Measurements from ENCODE around the gene PFKFB2. TPM values are rescaled to one million over a fixed set of nuclear protein-coding genes. Genes with fewer than 3 reads are reported as not detected.

Gene PFKFB2
- total RNA-seq, 4 donors from 2014 or later, result 9.4 to 28.7 (median 12.3) TPM

DNA sequence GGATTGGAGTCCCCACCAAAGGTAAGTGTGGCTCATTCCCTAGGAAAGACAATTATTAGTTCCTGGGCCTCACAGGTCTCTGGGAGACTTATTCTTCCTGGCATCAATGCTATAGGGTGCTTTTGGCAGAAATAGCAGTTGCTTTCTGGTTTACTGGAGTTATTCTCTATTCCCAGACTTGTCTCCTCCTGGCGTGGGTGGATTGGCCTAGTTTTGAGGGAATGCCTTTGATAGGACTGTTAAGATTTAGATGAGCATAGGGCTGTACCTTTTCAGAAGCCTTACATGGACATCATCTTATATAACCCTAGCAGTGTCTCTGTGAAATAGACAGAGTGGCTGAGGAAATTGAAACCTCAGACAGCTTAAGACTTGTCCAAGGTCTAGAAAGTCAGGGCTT, 9.0 kb downstream of the PFKFB2 start:
- Histone ChIP-seq H3K4me3 (no peak overlapping the region), H3K36me3 (peaks cover 0 to 69% (median 10%) of the 10 kb centered on the region in 3 donors), H3K27me3 (no peaks in the 10 kb centered on the region), H3K9me3 (no peaks in the 10 kb centered on the region), H3K4me1 (peaks cover 0 to 30% (median 6%) of the 10 kb centered on the region in 3 donors), H3K27ac (no peak overlapping the region)
- DNase-seq, result no peak
- TF ChIP-seq, protein P1, sequence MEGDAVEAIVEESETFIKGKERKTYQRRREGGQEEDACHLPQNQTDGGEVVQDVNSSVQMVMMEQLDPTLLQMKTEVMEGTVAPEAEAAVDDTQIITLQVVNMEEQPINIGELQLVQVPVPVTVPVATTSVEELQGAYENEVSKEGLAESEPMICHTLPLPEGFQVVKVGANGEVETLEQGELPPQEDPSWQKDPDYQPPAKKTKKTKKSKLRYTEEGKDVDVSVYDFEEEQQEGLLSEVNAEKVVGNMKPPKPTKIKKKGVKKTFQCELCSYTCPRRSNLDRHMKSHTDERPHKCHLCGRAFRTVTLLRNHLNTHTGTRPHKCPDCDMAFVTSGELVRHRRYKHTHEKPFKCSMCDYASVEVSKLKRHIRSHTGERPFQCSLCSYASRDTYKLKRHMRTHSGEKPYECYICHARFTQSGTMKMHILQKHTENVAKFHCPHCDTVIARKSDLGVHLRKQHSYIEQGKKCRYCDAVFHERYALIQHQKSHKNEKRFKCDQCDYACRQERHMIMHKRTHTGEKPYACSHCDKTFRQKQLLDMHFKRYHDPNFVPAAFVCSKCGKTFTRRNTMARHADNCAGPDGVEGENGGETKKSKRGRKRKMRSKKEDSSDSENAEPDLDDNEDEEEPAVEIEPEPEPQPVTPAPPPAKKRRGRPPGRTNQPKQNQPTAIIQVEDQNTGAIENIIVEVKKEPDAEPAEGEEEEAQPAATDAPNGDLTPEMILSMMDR (IDR thresholded peaks at IDR 0.05), result no peak
- TF ChIP-seq POLR2A (IDR thresholded peaks at IDR 0.05), result no peak
- 57 to 63% methylated on average over 1 of the region's 1 CpG for WGBS, 2 donors
- intact Hi-C loops (cut with DNase I), result no loop called here

DNA sequence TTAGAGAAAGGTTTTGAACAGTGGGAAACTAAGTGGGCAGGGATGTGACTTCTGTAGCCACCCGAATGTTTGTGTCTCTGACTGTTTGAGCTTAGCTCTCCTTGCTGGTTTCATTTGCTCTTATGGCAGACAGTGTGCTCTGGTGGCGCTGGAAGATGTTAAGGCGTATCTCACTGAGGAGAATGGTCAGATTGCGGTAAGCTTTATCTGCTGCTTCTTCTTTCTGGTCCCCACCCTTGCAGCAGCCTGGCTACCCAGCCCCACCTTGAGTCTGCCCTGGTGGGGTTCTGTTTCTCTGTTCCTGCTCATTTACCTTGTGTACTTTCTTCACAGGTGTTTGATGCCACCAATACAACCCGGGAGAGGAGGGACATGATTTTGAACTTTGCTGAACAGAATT, 9.9 kb downstream of the PFKFB2 start:
- H3K36me3 ChIP-seq, result peaks cover 0 to 79% (median 15%) of the 10 kb centered on the region in 3 donors
- 90 to 95% methylated on average over 5 of the region's 5 CpGs for WGBS, 2 donors

GRCh38 chr1:207064561-207064960, 11.5 kb downstream of the PFKFB2 start:
- Histone ChIP-seq H3K27ac (no peak overlapping the region), H3K4me1 (peaks cover 0 to 23% (median 6%) of the 10 kb centered on the region in 3 donors), H3K36me3 (peaks cover 0 to 94% (median 18%) of the 10 kb centered on the region in 3 donors), H3K9me3 (no peaks in the 10 kb centered on the region), H3K27me3 (no peaks in the 10 kb centered on the region), H3K4me3 (no peak overlapping the region)
- TF ChIP-seq POLR2A (IDR thresholded peaks at IDR 0.05), result no peak
- TF ChIP-seq, protein P1 (IDR thresholded peaks at IDR 0.05), result no peak
- WGBS, 2 donors, result 67 to 74% methylated on average over 7 to 8 of the region's 8 CpGs
- intact Hi-C loops (cut with DNase I), result no loop called here
- DNase-seq, result no peak

More for the DNA sequence above, 9.9 kb downstream of the PFKFB2 start:
- H3K9me3 ChIP-seq, result no peaks in the 10 kb centered on the region
- no peak overlapping the region for H3K27ac ChIP-seq
- H3K4me1 ChIP-seq, result peaks cover 0 to 30% (median 6%) of the 10 kb centered on the region in 3 donors
- intact Hi-C loops (cut with DNase I), result no loop called here
- TF ChIP-seq, protein P1 (IDR thresholded peaks at IDR 0.05), result no peak
- no peak for TF ChIP-seq POLR2A (IDR thresholded peaks at IDR 0.05)
- no peak overlapping the region for H3K4me3 ChIP-seq
- no peaks in the 10 kb centered on the region for H3K27me3 ChIP-seq
- DNase-seq, result no peak

DNA sequence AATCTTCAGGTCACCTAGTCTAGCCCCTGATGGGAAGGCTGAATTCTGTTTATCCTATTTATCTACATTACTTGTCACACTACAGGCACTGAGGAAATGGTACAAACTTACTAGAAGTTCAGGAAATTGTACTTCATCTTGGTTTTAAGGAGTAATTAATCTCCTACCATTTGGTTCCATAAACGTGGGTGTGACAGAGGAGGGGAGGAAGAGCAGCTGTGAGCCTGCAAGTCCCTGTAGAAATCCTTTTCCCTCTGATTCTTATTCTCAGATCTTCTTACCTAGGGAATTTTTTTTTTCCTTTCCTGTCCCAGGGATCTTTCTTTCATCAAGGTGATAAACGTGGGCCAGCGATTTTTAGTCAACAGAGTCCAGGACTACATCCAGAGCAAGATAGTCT, 14.1 kb downstream of the PFKFB2 start:
- no peaks in the 10 kb centered on the region for H3K9me3 ChIP-seq
- TF ChIP-seq, protein P1 (IDR thresholded peaks at IDR 0.05), result no peak
- no peak for TF ChIP-seq POLR2A (IDR thresholded peaks at IDR 0.05)
- DNase-seq, result no peak
- no peak overlapping the region for H3K4me3 ChIP-seq
- no peaks in the 10 kb centered on the region for H3K27me3 ChIP-seq
- 59 to 64% methylated on average over 3 of the region's 3 CpGs for WGBS, 2 donors
- peaks cover 3 to 100% (median 15%) of the 10 kb centered on the region in 3 donors for H3K36me3 ChIP-seq
- H3K4me1 ChIP-seq, result peaks cover 0 to 12% (median 0%) of the 10 kb centered on the region in 3 donors
- intact Hi-C loops (cut with DNase I), result no loop called here
- no peak overlapping the region for H3K27ac ChIP-seq

GRCh38 chr1:207067665-207068064, 14.6 kb downstream of the PFKFB2 start:
- Histone ChIP-seq H3K27ac (no peak overlapping the region), H3K27me3 (no peaks in the 10 kb centered on the region), H3K4me3 (no peak overlapping the region), H3K9me3 (no peaks in the 10 kb centered on the region), H3K36me3 (peaks cover 3 to 100% (median 11%) of the 10 kb centered on the region in 3 donors), H3K4me1 (peaks cover 0 to 12% (median 0%) of the 10 kb centered on the region in 3 donors)
- no peak for TF ChIP-seq POLR2A (IDR thresholded peaks at IDR 0.05)
- TF ChIP-seq, protein P1 (IDR thresholded peaks at IDR 0.05), result no peak
- 80 to 95% methylated on average over 4 to 5 of the region's 5 CpGs for WGBS, 2 donors
- intact Hi-C loops (cut with DNase I), result no loop called here
- DNase-seq, result no peak
